HG03108 (cell line): ENCODE data around the gene XKR8.

ENCODE experiments used
- ATAC-seq: cut with Tn5 transposase; IDR thresholded peaks from one replicate; pipeline ENCODE4 v1.9.1; 2021; ENCODE audit warnings: moderate library complexity; ENCODE audit not compliant: unreplicated experiment

XKR8 gene, protein sequence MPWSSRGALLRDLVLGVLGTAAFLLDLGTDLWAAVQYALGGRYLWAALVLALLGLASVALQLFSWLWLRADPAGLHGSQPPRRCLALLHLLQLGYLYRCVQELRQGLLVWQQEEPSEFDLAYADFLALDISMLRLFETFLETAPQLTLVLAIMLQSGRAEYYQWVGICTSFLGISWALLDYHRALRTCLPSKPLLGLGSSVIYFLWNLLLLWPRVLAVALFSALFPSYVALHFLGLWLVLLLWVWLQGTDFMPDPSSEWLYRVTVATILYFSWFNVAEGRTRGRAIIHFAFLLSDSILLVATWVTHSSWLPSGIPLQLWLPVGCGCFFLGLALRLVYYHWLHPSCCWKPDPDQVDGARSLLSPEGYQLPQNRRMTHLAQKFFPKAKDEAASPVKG

DNA sequence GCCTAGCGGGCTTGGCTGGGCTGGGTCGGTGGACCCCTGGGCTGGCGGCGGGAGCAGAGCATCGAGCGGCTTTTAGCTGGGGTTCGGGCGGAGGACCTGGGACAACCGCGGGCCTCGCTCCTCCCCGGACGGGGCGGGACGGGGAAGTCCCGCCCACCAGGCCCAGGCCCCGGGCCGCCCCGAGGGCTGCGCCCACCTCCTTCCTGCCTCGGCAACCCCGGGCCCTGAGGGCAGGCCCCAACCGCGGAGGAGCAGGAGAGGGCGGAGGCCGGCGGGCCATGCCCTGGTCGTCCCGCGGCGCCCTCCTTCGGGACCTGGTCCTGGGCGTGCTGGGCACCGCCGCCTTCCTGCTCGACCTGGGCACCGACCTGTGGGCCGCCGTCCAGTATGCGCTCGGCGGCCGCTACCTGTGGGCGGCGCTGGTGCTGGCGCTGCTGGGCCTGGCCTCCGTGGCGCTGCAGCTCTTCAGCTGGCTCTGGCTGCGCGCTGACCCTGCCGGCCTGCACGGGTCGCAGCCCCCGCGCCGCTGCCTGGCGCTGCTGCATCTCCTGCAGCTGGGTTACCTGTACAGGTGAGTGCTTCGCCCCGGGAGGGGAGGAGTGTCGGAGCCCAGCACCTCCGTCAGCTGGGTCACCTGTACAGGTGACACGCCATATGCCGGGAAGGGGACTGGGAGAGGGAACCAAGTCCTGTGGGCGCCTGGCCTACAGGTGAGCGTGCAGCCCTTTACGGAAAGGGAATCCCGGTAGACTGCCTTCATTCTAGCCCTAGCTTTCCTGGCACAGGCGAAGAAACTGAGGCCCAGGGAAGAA lies at the start of gene XKR8:
Gene XKR8 (plus strand): TSS at position 182 of the 812 bp plus-strand sequence. CDS start 97 bp downstream, at position 279.
- ATAC-seq: peak; percentile 74

DNA sequence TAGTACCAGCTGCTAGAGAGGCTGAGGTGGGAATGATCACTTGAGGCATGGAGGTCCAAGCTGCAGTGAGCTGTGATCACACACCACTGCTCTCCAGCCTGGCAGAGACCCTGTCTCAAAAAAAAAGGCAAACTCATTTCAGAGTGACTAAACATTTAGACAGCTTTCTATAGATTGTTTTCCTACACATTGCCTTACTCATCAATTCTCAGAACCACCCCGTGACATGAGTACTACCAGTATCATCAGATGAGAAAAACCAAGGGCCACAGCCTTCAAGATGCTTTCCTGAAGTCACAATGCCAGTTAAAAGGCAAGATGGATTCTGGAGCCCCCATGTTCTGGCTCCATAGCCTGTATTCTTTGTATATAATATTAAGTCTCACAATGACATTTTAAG lies 47.3 kb upstream of the XKR8 start:
- no peak for ATAC-seq

DNA sequence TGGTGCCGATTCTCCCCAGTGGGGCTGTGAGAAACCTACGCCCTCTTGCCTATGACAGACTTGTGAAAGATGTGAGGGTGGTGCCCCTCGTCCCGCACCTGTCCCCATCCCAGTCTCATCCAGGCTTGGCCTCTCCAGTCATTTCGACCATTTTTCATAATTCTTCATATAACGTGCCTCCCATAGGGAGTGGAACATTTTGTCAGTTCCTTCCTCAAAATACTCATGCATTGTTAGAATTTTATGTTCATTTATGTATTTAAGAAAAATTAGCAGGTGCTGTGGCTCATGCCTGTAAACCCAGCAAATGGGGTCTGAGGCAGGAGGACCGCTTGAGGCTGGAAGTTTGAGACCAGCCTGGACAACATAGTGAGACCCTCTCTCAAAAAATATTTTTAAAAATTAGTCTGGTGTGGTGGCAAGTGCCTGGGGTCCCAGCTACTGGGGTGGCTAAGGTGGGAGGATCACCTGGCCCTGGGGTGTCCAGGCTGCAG lies 44.6 kb upstream of the XKR8 start:
- no peak for ATAC-seq

DNA sequence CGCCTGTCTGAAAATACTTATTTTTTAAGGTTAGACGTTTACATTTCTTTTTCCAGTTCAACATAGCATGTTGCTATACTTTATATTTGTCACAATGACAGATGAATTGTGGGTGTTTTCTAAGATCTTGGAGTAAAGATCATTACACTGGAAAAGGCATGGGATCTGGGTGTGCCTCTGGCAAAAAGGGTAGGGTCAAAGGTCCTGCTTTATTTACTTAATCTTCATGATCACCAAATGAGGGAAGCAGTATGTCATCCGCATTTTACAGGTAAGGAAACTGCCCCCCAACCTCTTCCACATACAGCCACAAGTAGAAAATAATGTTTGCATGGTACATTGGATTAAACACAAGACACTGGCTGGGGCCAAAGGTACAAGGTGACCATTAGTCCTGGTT lies 37.5 kb upstream of the XKR8 start:
- ATAC-seq: no peak

DNA sequence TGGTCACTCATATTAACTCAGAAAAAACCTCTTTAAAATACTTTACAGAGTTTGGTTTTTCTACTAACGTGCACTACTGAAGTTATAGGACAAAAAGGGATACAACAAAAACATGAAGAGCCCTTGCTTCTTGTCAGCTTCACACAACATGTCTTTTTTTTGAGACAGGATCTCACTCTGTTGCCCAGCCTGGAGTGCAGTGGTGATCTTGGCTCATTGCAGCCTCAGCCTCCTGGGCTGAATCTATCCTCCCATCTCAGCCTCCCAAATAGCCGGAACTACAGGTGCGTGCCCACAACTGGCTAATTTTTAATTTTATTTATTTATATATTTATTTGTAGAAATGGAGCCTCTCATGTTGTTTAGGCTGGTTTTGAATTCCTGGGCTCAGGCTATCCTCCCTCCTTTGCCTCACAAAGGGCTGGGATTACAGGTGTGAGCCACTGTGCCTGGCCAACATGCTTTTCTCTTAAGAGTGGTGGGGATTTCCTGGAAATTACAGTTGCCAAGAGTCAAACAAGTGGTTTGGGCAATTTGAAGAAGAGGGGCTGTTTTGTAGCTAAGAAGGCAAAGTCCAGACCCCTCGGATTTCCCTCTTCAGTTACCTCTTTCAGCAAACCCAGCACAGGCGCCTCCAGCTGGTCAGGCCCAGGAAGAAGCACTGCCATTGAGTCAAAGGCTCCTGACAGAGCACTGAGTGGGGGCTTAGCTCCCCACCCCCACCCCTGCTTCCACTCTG lies 31.4 kb upstream of the XKR8 start:
- no peak for ATAC-seq

DNA sequence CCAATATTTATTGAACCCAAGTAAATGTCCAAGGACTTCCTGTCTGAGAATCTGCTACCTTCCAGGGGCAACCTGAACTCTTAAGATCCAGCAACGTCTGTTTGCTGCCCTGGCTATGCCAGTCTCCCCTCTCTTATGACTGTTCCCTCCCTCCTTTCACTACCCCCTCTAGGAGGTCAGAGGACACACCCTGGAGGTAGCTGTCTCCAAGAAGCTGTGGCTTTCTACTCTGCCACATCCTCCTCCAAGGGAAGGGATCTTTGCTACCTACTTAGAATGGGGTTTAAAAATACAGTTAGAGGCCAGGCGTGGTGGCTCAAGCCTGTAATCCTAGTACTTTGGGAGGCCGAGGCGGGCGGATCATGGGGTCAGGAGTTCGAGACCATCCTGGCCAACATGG lies 28.6 kb upstream of the XKR8 start:
- no peak for ATAC-seq

DNA sequence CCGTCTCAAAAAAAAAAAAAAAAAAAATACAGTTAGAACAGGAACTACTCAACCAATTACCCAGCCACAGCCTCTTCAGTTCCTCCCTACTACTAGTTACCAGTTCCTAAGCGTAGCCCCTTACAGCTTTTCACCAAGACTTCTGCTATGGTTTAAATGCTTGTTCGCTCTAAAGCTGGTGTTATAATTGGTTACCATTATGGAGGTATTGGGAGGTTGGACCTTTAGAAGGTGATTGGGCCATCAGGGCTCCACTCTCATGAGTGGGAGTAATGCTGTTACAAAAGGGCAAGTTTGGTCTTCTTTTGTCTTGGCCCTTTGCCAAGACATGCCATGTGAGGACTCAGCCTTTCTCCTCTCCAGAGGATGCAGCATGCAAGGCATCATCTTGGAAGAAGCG lies 28.0 kb upstream of the XKR8 start:
- ATAC-seq: no peak

DNA sequence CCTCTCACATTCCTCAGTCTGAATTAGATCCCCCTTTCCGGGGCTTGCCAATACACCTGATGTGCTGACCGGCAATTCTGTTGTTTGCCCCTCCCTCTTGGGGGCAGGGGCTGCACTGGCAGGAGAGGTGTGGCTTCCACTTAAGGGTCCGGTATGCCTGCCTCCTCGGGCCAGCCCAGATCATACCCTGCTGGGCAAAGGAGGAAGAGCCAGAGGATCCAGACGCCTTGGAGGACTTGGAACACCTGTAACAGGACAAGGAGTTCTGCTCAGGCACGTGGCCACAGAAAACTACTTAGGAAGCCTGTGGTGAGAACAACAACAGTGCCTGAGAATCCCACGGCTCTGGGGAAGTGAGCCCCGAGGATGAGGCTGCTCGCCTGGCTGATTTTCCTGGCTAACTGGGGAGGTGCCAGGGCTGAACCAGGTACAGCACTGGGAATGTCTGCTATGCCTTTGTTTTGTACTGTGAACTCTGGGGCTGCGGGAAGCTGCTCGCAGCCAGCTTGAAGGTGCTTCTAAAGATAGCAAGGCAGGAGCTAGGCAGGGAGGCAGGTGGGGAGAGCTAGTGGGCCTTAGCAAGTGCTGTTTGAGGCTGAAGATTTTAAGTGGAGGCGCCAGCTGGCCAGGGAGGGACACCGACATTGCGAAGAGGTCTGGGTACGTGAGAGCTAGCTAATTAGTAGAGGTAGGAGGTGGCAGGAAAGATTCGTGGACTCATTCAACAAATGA lies 24.8 kb upstream of the XKR8 start, which contains the start of gene SMPDL3B:
Gene SMPDL3B (plus strand): TSS at position 183 of the 732 bp plus-strand sequence. CDS start 184 bp downstream, at position 367.
- no peak for ATAC-seq

DNA sequence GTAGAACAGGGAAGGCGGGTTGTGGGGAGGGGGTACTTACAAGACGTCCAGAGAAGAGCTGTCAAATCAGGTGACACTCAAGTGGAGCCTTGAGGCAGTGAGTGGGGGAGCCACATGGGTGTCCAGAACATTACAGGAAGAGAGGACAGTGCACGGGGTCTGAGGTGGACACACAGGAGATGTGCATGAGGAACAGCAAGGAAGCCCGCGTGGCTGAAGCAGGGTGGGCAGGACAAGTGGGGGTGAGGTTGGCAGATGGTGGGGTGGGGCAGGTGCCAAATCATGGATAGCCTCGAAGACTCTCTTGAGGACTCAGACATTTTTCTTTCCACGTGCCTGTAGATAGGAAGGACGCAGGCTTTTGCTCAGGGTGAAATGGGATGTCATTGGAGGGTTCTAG lies 24.1 kb upstream of the XKR8 start:
- no peak for ATAC-seq

DNA sequence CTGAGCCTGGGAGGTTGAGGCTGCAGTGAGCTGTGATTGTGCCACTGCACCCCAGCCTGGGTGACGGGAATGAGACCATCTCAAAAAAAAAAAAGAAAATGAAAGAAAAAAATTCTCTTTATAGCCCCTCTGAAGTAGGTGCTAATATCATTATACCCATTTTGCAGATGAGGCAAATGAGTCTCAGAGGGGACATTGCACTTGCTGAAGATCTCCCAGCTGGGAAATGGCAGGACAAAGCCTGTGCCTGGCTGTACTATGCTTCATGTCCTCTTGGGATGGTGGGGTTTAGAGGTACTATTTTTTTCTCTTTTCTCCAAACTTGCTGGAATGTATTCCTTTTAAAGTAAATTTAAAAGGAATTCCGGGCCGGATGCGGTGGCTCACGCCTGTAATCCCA lies 23.4 kb upstream of the XKR8 start:
- ATAC-seq: no peak

DNA sequence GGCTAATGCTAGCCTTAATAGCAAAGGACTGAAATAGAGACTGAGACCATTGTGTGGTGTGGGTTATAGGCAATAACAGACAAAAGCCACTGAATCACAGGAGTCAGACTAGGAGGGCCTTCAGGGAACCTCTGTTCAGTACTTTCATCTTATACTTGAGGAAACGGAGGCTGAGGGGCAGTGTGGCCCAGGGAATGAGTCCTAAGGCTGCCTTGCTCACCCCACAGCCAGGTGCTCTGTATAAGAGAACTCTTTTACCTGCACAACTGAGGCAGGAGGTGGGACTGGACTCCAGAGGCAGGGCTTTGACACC lies 22.3 kb upstream of the XKR8 start:
- ATAC-seq: no peak

DNA sequence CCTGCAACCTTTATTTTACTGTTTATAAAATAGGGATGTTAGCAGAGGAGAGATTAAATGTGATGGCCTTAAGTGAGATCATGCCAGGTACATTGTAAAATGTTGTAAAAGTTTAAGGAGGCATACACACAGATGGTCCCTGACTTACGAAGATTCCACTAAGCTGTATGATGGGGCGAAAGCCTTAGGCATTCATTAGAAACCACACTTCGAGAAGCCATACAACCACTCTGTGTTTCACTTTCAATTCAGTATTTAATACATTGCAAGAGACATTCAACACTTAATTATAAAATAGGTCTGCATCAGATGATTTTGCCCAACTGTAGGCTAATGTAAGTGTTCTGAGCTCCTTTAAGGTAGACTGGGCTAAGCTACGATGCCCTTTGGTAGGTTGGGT lies 21.3 kb upstream of the XKR8 start:
- ATAC-seq: no peak

DNA sequence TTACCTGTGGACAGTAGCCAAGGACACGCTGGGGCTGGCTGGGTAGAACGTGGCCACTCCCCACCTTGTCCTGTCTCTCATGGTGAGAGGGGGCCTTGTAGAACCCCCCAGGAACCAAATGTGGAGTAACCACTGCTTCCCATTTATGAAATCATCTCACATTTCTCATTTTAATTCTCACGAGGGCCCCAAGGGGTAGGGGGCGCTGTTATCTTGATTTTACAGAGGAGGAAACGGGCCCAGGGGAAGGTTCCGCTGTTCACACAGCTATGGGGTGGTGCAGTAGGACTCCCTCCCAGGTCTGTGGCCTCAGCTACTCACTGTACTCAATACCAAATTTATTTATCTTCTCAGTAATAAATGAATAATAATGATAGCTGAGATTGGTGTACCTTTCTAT lies 19.5 kb upstream of the XKR8 start:
- ATAC-seq: no peak

DNA sequence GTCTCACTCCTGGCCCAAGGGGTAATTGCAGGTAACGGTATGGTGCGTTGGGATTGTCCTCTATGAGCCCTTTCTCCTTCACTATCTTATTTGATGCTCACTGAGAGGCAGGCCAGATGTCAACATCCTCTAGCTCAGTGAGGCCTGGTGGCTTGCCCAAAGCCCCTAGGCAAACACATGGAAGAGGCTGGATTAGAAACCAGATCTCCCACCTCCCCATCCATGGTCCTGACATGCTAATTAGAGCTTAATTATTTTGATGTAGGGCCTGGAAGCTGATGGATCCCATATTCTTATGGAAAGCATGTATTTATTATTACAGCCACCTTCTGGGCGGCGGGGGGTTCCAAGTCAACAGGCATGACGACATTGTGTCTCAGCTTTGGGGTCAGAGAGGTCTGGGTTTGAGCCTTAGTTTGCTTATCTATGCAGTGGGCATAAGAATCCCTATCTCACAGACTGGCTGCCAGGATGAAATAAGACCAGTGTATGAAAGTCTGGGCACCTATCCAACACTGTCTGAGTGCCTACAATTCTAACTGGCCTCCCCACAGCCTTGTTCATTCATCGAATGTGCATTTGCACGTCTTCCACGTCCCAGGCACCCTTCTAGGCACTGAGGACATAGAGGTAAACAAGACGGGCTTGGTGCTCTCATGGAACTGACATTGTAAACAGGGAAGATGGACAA lies 18.8 kb upstream of the XKR8 start:
- ATAC-seq: no peak

DNA sequence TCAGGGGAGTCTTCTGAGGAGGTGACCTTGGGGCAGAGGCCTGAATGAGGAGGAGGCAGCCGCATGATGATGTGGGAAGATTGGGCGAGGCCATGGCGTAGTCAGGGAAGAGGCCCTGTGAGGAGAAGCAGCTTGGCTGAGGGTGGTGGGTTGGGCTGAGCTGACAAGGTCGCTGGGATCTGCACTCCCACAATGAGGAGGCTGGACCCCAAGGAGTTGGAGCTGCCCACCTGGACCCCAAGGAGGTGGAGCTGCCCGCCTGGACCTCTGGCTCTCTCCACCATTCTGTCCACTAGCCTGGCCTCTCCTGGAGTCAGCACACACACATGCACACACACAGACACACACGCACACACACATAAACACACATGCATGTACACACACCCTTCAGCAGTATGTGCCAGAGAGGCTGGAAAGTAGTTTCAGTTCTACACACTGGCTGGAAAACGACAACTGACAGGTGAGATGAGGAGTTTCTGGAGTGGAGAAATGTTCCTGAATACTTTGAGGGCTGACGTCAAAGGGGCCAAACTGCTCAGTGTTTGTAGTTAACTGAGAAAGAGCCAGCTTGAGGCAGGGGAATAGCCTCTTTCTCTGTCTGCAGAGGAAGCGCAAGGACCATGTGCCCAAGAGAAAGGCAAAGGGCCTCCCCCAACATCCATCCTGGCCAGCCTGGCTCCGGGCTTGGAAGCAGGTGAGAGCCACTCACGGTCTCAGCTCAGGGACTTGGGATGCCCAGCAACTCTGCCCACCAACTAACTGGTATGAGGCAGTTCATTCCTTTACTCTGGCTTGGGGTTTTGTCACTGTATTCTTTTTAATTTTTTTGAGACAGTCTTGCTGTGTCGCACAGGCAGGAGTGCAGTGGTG lies 17.9 kb upstream of the XKR8 start:
- ATAC-seq: no peak

DNA sequence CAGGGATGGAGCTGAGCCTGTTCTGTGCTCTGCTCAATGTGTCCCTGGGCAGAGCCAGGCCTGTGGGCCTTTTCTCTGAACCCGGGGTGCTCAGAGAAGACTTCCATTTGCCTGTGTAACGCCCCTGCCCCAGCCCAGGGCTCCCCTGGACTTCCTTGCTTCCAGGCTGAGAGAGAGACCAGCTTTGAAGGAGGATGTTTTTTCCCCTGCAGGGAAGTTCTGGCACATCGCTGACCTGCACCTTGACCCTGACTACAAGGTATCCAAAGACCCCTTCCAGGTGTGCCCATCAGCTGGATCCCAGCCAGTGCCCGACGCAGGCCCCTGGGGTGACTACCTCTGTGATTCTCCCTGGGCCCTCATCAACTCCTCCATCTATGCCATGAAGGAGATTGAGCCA lies 14.8 kb upstream of the XKR8 start:
- no peak for ATAC-seq

DNA sequence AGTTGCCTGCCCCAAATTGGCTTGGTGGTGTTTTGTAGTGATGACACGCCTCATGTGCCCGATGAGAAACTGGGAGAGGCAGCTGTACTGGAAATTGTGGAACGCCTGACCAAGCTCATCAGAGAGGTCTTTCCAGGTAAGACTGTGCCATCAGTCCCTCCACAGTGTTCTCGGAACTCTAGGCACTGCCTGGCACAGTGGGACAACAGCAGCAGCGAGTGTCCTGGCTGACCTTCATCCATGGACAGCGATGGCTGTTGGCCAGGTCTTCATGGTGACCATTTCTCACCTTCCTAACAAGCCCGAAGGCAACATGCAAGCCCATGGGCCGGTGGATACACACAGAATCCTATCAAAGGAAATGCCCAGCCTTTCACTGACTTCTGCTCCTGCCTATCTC lies 10.7 kb upstream of the XKR8 start:
- ATAC-seq: no peak

DNA sequence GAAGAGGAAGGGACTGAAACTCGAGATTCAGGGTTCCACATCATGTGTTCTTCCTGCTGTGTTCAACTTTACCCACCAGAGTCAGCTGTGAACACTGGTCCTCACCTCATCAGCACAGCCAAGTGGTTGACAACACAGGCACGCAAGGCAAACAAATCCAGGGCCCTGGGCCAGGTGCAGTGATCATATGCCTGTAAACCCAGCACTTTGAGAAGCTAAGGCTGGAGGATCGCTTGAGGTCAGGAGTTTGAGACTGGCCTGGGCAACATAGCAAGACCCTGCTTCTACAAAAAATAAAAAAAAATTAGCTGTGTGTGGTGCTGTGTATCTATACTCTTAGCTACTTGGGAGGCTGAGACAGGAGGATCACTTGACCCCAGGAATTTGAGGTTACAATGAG lies 8.4 kb upstream of the XKR8 start:
- no peak for ATAC-seq

DNA sequence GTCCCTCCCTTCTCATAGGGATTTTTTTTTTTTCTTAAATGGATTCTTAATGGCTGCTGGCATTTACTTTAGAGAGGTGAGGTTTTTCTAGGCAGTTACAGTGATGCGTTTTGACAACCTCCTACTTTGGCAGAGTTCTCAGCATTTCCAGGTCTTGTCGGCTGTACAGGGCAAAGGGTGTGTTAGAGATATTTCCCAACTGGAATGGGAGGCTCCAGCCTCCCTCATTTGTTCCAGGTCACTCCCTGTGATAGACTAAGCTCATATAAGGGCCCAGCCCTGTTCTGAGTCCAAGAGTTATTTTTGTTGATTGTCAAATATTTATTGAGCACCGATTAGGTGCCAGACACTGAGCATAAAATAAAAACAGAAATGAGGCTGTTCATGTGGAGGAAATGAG lies 7.6 kb upstream of the XKR8 start:
- no peak for ATAC-seq
